ENCODE measurements around the gene FAM53B.

Gene FAM53B

DNA sequence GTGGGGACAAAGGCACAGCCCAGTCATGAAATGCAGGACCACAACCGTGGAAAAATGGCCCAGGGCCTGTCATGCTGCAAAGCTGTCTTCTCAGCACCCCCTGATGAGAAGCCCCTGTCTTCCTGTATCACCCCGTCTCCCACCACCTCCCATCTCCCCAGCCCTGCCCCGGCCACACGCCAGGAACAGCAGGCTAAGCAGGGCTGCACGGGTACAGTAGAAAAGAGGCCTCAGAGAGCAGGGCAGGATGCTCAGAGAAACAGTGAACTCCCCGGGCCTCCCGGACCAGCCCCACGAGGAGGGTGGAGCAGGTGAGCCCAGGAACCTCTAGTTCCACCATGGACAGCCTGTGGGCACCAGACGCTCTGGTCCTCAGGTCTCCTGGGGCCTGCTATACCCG lies 77.7 kb downstream of the FAM53B start:
- H3K9me3 ChIP-seq: no peaks in the 10 kb centered on the region
- TF ChIP-seq, protein P1, sequence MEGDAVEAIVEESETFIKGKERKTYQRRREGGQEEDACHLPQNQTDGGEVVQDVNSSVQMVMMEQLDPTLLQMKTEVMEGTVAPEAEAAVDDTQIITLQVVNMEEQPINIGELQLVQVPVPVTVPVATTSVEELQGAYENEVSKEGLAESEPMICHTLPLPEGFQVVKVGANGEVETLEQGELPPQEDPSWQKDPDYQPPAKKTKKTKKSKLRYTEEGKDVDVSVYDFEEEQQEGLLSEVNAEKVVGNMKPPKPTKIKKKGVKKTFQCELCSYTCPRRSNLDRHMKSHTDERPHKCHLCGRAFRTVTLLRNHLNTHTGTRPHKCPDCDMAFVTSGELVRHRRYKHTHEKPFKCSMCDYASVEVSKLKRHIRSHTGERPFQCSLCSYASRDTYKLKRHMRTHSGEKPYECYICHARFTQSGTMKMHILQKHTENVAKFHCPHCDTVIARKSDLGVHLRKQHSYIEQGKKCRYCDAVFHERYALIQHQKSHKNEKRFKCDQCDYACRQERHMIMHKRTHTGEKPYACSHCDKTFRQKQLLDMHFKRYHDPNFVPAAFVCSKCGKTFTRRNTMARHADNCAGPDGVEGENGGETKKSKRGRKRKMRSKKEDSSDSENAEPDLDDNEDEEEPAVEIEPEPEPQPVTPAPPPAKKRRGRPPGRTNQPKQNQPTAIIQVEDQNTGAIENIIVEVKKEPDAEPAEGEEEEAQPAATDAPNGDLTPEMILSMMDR (IDR thresholded peaks at IDR 0.05): no peak
- peaks cover 16% of the 10 kb centered on the region for H3K36me3 ChIP-seq
- H3K4me1 ChIP-seq (ENCODE audit: control insufficient read depth in 1 of 2, insufficient read depth in 1 of 2, low read depth in 1 of 2, low read length in 1 of 2): peaks cover 18 to 21% of the 10 kb centered on the region in 2 experiments
- H3K4me3 ChIP-seq (ENCODE audit: low read depth in 1 of 2, low read length in 1 of 2): no peak overlapping the region
- no peak overlapping the region for H3K27ac ChIP-seq
- no peaks in the 10 kb centered on the region for H3K27me3 ChIP-seq

DNA sequence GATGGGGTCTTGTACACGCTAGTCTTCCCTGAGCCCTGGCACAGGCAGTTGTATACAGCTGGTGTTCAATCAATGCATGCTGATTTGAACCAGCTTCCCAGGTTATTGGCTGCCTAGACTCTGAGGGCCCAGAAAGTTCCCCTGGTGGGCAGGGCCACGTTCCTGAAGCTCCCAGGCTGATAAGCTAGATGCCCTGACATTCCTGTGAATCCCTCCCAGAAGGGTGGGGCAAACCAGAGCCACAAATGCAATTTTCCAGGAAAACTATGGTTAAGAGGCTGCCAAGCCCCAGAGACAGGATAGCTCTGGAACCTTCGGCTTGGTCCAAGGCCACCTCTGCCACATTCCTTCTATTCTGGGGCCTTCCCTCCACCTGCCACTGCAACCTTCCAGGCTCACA lies 78.2 kb downstream of the FAM53B start:
- Histone ChIP-seq H3K27me3 (no peaks in the 10 kb centered on the region), H3K9me3 (no peaks in the 10 kb centered on the region), H3K27ac (no peak overlapping the region), H3K4me3 (ENCODE audit: low read depth in 1 of 2, low read length in 1 of 2) (no peak overlapping the region), H3K4me1 (ENCODE audit: control insufficient read depth in 1 of 2, insufficient read depth in 1 of 2, low read depth in 1 of 2, low read length in 1 of 2) (peaks cover 12 to 16% of the 10 kb centered on the region in 2 experiments), H3K36me3 (peaks cover 16% of the 10 kb centered on the region)
- TF ChIP-seq, protein P1 (IDR thresholded peaks at IDR 0.05): no peak

DNA sequence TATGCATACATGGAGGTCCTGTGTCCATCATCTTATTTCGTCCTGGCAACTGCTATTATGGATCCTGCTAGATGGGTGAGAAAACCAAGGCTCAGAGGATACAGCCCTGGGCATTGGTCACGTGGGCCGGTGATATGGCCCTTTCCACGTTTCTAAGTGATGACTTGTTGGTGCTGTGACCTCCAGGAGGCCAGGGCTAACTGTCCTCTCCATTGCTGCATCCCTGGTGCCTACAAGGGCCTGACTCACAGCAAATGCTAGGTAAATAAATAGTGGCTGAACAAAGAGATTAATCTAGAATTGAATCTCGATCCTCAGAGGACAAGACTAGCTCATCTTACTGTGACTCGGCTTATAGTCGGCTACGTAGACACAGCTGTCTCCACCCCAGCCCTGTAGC lies 78.6 kb downstream of the FAM53B start:
- Histone ChIP-seq H3K36me3 (peaks cover 16% of the 10 kb centered on the region), H3K9me3 (no peaks in the 10 kb centered on the region), H3K27ac (no peak overlapping the region), H3K4me1 (ENCODE audit: control insufficient read depth in 1 of 2, insufficient read depth in 1 of 2, low read depth in 1 of 2, low read length in 1 of 2) (peaks cover 8 to 12% of the 10 kb centered on the region in 2 experiments), H3K27me3 (no peaks in the 10 kb centered on the region), H3K4me3 (ENCODE audit: low read depth in 1 of 2, low read length in 1 of 2) (no peak overlapping the region)
- TF ChIP-seq, protein P1 (IDR thresholded peaks at IDR 0.05): no peak

DNA sequence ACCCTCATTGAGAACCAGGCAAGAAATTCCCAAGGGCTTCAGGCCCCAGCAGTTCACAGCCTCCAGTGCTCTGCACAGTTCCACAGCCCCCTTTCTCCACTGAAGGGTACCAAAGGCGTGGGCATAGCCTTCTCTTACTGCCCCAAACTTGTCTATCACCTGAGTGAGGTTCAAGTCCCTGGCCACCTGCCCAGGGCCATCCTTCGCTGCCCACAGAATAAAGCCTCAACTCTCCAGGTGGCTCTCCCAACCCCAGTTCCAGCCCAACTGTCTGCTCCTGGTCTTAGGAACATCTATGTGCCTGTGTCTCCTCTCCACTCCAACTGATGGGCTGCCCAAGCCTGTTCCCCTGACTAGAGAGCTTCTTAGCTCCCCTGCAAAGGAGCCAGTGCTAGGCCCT lies 79.1 kb downstream of the FAM53B start:
- Histone ChIP-seq H3K27ac (no peak overlapping the region), H3K4me3 (ENCODE audit: low read depth in 1 of 2, low read length in 1 of 2) (no peak overlapping the region), H3K36me3 (peaks cover 16% of the 10 kb centered on the region), H3K27me3 (no peaks in the 10 kb centered on the region), H3K4me1 (ENCODE audit: control insufficient read depth in 1 of 2, insufficient read depth in 1 of 2, low read depth in 1 of 2, low read length in 1 of 2) (peaks cover 4 to 7% of the 10 kb centered on the region in 2 experiments), H3K9me3 (no peaks in the 10 kb centered on the region)
- TF ChIP-seq, protein P1 (IDR thresholded peaks at IDR 0.05): no peak

DNA sequence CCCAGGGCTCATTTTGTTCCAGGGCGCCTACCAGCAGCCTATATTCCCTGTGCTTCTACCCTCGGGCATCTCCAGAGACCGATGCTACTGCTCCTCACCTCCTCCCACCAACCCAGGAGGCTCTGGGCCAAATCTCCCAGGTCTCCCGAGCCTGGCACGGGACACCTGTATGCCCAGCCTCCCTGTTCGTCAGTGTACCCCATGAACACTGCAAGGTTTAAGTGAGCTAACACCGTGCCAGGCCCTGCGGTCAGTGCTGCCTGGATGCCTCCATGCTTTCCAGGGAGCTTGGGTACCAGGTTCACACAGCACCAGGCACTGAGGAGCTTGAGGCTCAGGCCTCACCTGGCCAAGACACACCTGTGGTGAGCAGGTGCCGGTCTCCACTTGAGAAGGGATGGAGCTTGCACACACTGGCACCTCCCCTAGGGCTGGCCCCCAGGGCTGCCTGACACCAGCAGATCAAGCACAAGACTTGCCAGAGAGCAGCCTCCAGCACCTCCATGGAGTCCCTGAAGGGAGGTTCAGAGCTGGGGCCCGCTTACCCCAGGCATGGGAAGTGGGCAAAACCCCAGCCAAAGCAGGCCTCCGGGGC lies 80.3 kb downstream of the FAM53B start:
- H3K9me3 ChIP-seq: no peaks in the 10 kb centered on the region
- TF ChIP-seq, protein P1 (IDR thresholded peaks at IDR 0.05): no peak
- H3K36me3 ChIP-seq: peaks cover 8% of the 10 kb centered on the region
- no peak overlapping the region for H3K4me3 ChIP-seq (ENCODE audit: low read depth in 1 of 2, low read length in 1 of 2)
- peaks cover 0 to 3% of the 10 kb centered on the region in 2 experiments for H3K4me1 ChIP-seq (ENCODE audit: control insufficient read depth in 1 of 2, insufficient read depth in 1 of 2, low read depth in 1 of 2, low read length in 1 of 2)
- H3K27me3 ChIP-seq: no peaks in the 10 kb centered on the region
- no peak overlapping the region for H3K27ac ChIP-seq
